Activated B cell treated with CpG ODN at 0.5 μM for 24 hours (primary cell): ENCODE results near the gene GRM4. TPM values are rescaled to one million over a fixed set of nuclear protein-coding genes. Genes with fewer than 3 reads are reported as not detected.

Source experiments
- ATAC-seq: fragments of 200-7000 bp; cut with Tn5 transposase; one replicate; pipeline ENCODE4 v1.10.0; 2021; ENCODE audit warnings: low read depth, mild to moderate bottlenecking, moderate library complexity
- CTCF ChIA-PET: fragments of 350-600 bp; sonication (Branson Sonifier 250); formaldehyde crosslinking; loops from one replicate; lab custom pipeline; 2021; ENCODE audit warnings: antibody characterized with exemption; lab: Charles Lee
- POLR2A ChIA-PET: fragments of 350-600 bp; sonication (Branson Sonifier 250); formaldehyde crosslinking; loops from one replicate; lab custom pipeline; 2021; ENCODE audit warnings: antibody characterized with exemption; lab: Charles Lee
- DNase-seq: peaks from one replicate; pipeline ENCODE4 v3.0.0; 2022
- H3K27ac Mint-ChIP-seq: one replicate; pipeline ENCODE4 v1.8.0; 2020; ENCODE audit warnings: mixed read lengths
- H3K27me3 Mint-ChIP-seq: one replicate; pipeline ENCODE4 v1.8.0; 2021; ENCODE audit warnings: mixed read lengths
- H3K36me3 Mint-ChIP-seq: one replicate; pipeline ENCODE4 v1.8.0; 2021; ENCODE audit warnings: low read depth, mixed read lengths
- H3K4me1 Mint-ChIP-seq: one replicate; pipeline ENCODE4 v1.8.0; 2021; ENCODE audit warnings: mixed read lengths
- H3K4me3 Mint-ChIP-seq: one replicate; pipeline ENCODE4 v1.8.0; 2020; ENCODE audit warnings: mild to moderate bottlenecking, mixed read lengths
- H3K9me3 Mint-ChIP-seq: one replicate; pipeline ENCODE4 v1.8.0; 2020; ENCODE audit warnings: mixed read lengths
- intact Hi-C: fragments of 100-400 bp; cut with micrococcal nuclease; formaldehyde crosslinking; loops from one replicate; pipeline ENCODE4 v1.15.1; 2024
- total RNA-seq: library from RNA; stranded (reverse); gene quantifications from 2 replicates; pipeline ENCODE4 v1.2.3, GENCODE V29; 2022
- TF ChIP-seq, protein P1 (sequence below): fragments of 200-600 bp; IDR thresholded peaks from one replicate; pipeline ENCODE4 v1.8.0; 2022; ENCODE audit warnings: antibody characterized with exemption, mild to moderate bottlenecking

The GRM4 gene
- total RNA-seq, 1 donor from 2014 or later, result not detected

DNA sequence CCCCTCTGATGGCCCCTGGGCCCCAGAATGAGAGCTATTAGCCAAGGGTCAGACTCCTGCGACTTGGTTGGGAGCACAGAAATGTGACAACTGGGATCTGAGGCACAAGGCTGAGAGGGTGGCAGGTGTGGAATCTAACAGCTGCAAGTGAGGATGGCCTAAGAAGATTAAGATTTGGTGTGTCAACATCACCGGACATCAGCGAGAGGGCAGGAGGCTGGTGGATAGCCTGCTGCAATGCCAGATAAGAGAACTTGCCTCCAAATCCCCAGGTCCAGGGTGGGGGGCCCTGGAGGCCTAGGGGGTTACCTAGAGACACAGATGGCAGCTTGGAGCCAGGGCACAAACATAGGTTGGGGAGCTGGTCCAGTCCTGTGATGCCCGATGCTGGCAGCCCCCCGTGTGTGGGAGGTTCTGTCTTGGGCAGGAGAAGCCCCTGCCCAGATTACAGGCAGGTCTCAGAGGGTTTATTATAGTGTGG lies 155.8 kb downstream of the GRM4 start:
- POLR2A ChIA-PET, result no interaction called here
- H3K27ac Mint-ChIP-seq, result no peak overlapping the region
- TF ChIP-seq, protein P1, sequence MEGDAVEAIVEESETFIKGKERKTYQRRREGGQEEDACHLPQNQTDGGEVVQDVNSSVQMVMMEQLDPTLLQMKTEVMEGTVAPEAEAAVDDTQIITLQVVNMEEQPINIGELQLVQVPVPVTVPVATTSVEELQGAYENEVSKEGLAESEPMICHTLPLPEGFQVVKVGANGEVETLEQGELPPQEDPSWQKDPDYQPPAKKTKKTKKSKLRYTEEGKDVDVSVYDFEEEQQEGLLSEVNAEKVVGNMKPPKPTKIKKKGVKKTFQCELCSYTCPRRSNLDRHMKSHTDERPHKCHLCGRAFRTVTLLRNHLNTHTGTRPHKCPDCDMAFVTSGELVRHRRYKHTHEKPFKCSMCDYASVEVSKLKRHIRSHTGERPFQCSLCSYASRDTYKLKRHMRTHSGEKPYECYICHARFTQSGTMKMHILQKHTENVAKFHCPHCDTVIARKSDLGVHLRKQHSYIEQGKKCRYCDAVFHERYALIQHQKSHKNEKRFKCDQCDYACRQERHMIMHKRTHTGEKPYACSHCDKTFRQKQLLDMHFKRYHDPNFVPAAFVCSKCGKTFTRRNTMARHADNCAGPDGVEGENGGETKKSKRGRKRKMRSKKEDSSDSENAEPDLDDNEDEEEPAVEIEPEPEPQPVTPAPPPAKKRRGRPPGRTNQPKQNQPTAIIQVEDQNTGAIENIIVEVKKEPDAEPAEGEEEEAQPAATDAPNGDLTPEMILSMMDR, result no peak
- CTCF ChIA-PET, result no interaction called here
- peaks cover 19% of the 10 kb centered on the region for H3K27me3 Mint-ChIP-seq
- H3K4me1 Mint-ChIP-seq, result no peaks in the 10 kb centered on the region
- H3K9me3 Mint-ChIP-seq, result no peaks in the 10 kb centered on the region
- DNase-seq (no peak), ATAC-seq (no peak)
- no peak overlapping the region for H3K4me3 Mint-ChIP-seq
- H3K36me3 Mint-ChIP-seq, result no peaks in the 10 kb centered on the region
- intact Hi-C loops, result no loop called here

DNA sequence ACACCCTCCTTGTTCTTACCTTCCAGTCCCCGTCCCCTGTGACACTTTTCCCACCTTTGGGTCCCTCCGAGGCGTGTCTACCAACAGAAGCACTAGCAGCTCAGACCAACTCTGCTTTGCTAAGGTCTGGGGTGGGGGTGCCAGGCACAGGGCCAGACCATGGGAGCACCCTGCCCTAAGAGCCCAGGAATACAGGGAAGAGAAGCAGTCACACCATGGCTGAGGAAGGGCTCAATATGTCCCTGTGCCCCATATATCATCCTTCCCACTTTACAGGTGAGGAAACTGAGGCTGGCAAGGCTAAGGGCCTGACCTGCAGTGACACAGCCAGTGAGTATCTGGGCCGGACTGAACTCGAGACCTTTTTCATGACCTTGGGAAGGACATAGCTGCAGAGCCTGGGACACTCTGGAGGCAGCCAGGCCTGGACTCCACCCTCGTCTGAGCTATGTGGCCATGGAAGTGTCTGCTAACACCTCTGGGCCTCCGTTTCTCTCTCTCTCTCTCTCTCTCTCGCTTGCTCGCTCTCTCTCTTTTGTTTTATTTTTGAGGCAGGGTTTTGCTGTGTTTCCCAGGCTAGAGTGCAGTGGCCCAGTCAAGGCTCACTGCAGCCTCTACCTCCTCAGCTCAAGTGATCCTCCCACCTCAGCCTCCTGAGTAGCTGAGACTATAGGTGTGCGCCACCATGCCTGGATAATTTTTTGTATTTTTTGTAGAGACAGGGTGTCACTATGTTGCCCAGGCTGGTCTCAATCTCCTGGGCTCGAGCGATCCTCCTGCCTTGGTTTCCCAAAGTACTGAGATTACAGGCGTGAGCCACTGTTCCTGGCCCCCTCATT lies 156.7 kb downstream of the GRM4 start:
- TF ChIP-seq, protein P1, result no peak
- intact Hi-C loops, result no loop called here
- Mint-ChIP-seq H3K4me3 (no peak overlapping the region), H3K9me3 (no peaks in the 10 kb centered on the region), H3K27ac (no peak overlapping the region), H3K27me3 (peaks cover 22% of the 10 kb centered on the region), H3K36me3 (no peaks in the 10 kb centered on the region), H3K4me1 (no peaks in the 10 kb centered on the region)
- ChIA-PET POLR2A (no interaction called here), CTCF (no interaction called here)
- DNase-seq (no peak), ATAC-seq (no peak)

DNA sequence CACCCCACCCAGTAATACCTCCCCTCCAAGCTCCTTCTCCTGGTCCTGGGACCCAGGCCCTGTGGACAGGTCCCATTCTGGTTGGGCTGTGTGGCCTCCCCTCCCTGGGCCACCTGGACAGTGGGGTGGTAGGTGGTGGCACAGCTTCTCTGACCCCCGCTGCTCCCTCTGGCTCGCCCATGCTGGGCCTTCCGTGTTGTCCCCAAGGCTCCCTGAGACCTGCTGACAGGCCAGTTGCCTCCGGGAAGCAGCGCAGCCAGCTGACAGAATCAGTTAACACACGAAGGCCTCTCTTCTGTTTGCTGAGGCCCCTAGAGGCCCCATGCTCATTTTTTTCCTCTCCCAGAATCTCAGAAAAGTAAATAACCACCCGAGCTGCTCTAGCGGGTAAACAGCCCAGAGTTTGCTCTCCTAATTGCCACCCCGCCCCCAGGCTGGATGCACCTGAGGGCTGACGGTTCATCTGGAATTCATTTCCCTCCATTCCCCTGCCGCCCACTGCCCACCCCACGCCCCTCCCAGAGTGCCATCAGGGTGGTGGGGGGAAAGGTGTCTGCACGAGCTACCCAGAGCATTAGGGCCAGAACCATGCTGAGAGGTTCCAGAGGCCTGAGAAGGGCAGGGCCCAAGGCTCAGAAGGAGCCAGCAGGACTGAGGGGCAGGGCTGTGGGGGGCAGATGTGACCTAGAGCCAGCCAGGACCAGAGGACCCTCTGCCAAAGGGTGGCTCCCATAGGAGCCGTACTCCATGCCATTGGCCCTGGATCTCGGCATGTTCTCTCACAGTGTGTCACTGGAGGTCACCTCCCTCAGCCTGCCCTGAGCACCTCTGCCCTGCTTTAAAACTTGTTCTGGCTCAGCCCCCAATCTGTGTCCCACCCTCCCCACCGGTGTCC lies 157.5 kb downstream of the GRM4 start:
- Mint-ChIP-seq H3K27me3 (peaks cover 19% of the 10 kb centered on the region), H3K4me1 (peaks cover under 1% of the 10 kb centered on the region), H3K36me3 (no peaks in the 10 kb centered on the region), H3K27ac (no peak overlapping the region), H3K4me3 (no peak overlapping the region), H3K9me3 (no peaks in the 10 kb centered on the region)
- DNase-seq, result no peak
- CTCF ChIA-PET, result no interaction called here
- TF ChIP-seq, protein P1, result no peak
- POLR2A ChIA-PET, result no interaction called here
- no peak for ATAC-seq
- intact Hi-C loops, result no loop called here

DNA sequence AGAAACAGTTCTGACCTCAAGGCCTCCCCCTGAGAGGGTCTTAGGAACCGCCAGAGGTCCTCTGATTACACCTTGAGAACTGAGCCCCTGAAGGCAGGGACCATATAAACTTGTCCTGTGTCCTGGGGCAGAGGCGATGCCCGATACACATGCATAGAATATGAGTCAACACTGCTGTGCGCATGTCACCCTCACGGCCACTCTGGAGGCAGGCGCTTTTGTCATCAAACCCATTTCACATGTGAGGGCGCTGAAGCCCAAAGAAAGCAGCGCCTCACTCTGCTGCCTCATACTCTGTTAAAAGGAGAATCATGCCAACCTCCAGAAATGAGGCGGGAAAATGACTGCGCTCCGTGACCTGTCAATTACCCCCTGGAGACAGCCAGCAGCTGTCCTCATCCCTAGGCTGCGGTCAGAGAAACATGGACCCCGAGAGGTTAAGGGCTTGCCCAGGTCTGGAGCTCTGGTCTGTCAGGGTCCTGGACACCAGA lies 158.3 kb downstream of the GRM4 start:
- no peak for DNase-seq
- CTCF ChIA-PET, result no interaction called here
- Mint-ChIP-seq H3K4me1 (peaks cover 4% of the 10 kb centered on the region), H3K27me3 (peaks cover 14% of the 10 kb centered on the region), H3K9me3 (no peaks in the 10 kb centered on the region), H3K36me3 (no peaks in the 10 kb centered on the region), H3K4me3 (no peak overlapping the region), H3K27ac (no peak overlapping the region)
- TF ChIP-seq, protein P1, result no peak
- no peak for ATAC-seq
- POLR2A ChIA-PET, result no interaction called here
- intact Hi-C loops, result no loop called here

- POLR2A ChIA-PET, result no interaction called here
- Mint-ChIP-seq H3K4me3 (no peak overlapping the region), H3K36me3 (no peaks in the 10 kb centered on the region), H3K4me1 (peaks cover 4% of the 10 kb centered on the region), H3K27ac (no peak overlapping the region), H3K27me3 (peaks cover 11% of the 10 kb centered on the region), H3K9me3 (no peaks in the 10 kb centered on the region)
- TF ChIP-seq, protein P1, result no peak
- intact Hi-C loops, result no loop called here
- CTCF ChIA-PET, result no interaction called here
- ATAC-seq (no peak), DNase-seq (no peak)
Measured at GRCh38 chr6:33985947-33986346, 159.9 kb downstream of the GRM4 start.
